Psoas muscle (tissue), 8 donors: ENCODE data around the gene ELMO1. TPM values are rescaled to one million over a fixed set of nuclear protein-coding genes. Genes with fewer than 3 reads are reported as not detected.

Experiments
- ATAC-seq, 4 donors: fragments of 200-7000 bp; cut with Tn5 transposase; one replicate each; pipeline ENCODE4 v1.9.1; 2020; ENCODE audit warnings: moderate library complexity in 3 of 4, mild to moderate bottlenecking in 2 of 4
- DNase-seq, 2 donors: peaks; one replicate each; pipeline ENCODE4 v3.0.0-alpha.2; 2020
- H3K27ac ChIP-seq: fragments of 200-600 bp; one replicate; pipeline ENCODE4 v1.8.0; 2022
- H3K27me3 ChIP-seq, 3 donors: fragments of 200-600 bp in 1 of 3; one replicate each; pipeline versions ENCODE4 v1.6.1 to v1.8.0; 2013 to 2022; ENCODE audit warnings: low read length in 2 of 3, mild to moderate bottlenecking in 2 of 3, moderate library complexity in 1 of 3; ENCODE audit not compliant: insufficient read depth in 3 of 3
- H3K36me3 ChIP-seq, 2 donors: fragments of 200-600 bp in 1 of 2; one replicate each; pipeline versions ENCODE4 v1.6.1 to v1.8.0; 2013 to 2022; ENCODE audit warnings: low read depth in 1 of 2, mild to moderate bottlenecking in 1 of 2, moderate library complexity in 1 of 2; ENCODE audit not compliant: insufficient read depth in 1 of 2
- H3K4me1 ChIP-seq: fragments of 200-600 bp; one replicate; pipeline ENCODE4 v1.8.0; 2022
- H3K4me3 ChIP-seq: fragments of 200-600 bp; one replicate; pipeline ENCODE4 v1.8.0; 2022; ENCODE audit warnings: mild to moderate bottlenecking
- H3K9me3 ChIP-seq: fragments of 200-600 bp; one replicate; pipeline ENCODE4 v1.8.0; 2022
- WGBS, 3 donors: extraction: QIAGEN DNeasy Blood & Tissue Kit; methylation state at CpG; one replicate each; pipeline versions ENCODE4 v1.1.6 to v1.1.7; 2013; 5-methylcytosine and 5-hydroxymethylcytosine counted together
- intact Hi-C, 2 donors: fragments of 100-400 bp; cut with DNase I; formaldehyde crosslinking; loops; one replicate each; pipeline versions ENCODE4 v1.11.0 to v1.14.2; 2022
- polyA plus RNA-seq, 3 donors: library from polyadenylated mRNA; stranded (reverse); fragments of 200-250 nt; gene quantifications; one replicate each; pipeline ENCODE4 v1.2.3, GENCODE V29; 2013
- total RNA-seq, 4 donors: library from RNA; stranded (reverse); fragmentation: NEBNext Ultra II Directional in 2 of 4; extraction: Animal tissue kit (Norgen Biotek cat#: 25700) in 2 of 4; gene quantifications; one replicate each; pipeline versions ENCODE4 v1.2.1 to v1.2.4, GENCODE V29; 2021 to 2023
- TF ChIP-seq, protein P1 (sequence below): fragments of 200-600 bp; IDR thresholded peaks from one replicate; pipeline ENCODE4 v1.8.0; 2022; ENCODE audit warnings: antibody characterized with exemption
- donor health status: healthy with polysubstance abuse.
- donor health status: DM: no; HTN: no; CAD: no; lungs with moderate emphysema.
- donor health status: Bipolar disorder and iron deficiency.
- donor health status: healthy.
- donor health status: DM: yes; HTN: yes; CAD: no.
- donor health status: DM: no; HTN: no; CAD: no.
- donor health status: DM: no; HTN: no; CAD: no.
- donor health status: DM: yes; HTN: yes; CAD: no.

Gene ELMO1
- total and polyA plus RNA-seq, 7 donors = 2.8 to 8.1 (median 6.9) TPM

DNA sequence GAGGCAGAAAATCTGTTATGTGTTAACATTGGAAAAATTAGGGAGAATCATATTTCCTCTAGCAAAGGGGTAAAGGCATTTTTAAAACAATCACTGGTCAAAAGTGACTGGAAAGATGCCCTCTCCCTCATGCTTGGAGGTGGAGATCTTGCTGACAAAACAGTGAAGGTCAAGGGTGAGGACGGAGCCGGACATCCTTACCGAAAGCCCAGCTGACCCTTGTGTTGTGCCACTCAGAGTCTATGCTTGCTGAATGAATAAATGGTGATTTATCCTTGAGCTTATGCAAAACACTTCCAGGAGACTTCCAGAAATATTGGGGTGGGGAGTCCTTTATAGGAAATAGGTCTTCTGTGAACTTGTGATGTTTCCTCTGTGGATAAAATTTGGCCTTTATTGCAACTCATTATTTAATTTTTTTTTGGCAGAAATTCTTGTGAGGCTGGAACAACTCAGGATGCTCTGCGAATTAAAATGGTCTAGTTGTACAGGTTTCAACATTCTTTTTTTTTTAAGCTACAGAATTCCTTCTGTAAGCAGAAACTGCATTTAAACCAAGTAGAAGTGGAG is 28.3 kb upstream of the ELMO1 start:
- 50 to 72% (median 60%) methylated on average over 4 of the region's 4 CpGs for WGBS, 3 donors
- H3K9me3 ChIP-seq = no peaks in the 10 kb centered on the region
- no peak for DNase-seq
- no peak overlapping the region for H3K4me3 ChIP-seq
- H3K36me3 ChIP-seq = no peaks in the 10 kb centered on the region
- no peaks in the 10 kb centered on the region for H3K27me3 ChIP-seq
- H3K27ac ChIP-seq = no peak overlapping the region
- no peaks in the 10 kb centered on the region for H3K4me1 ChIP-seq
- TF ChIP-seq, protein P1, sequence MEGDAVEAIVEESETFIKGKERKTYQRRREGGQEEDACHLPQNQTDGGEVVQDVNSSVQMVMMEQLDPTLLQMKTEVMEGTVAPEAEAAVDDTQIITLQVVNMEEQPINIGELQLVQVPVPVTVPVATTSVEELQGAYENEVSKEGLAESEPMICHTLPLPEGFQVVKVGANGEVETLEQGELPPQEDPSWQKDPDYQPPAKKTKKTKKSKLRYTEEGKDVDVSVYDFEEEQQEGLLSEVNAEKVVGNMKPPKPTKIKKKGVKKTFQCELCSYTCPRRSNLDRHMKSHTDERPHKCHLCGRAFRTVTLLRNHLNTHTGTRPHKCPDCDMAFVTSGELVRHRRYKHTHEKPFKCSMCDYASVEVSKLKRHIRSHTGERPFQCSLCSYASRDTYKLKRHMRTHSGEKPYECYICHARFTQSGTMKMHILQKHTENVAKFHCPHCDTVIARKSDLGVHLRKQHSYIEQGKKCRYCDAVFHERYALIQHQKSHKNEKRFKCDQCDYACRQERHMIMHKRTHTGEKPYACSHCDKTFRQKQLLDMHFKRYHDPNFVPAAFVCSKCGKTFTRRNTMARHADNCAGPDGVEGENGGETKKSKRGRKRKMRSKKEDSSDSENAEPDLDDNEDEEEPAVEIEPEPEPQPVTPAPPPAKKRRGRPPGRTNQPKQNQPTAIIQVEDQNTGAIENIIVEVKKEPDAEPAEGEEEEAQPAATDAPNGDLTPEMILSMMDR = no peak
- intact Hi-C loops = no loop called here
- ATAC-seq = no peak

GRCh38 chr7:37476428-37476827 is 27.8 kb upstream of the ELMO1 start:
- H3K4me1 ChIP-seq = no peaks in the 10 kb centered on the region
- no peaks in the 10 kb centered on the region for H3K36me3 ChIP-seq
- no peak overlapping the region for H3K27ac ChIP-seq
- WGBS, 3 donors = 75 to 83% (median 80%) methylated on average over 1 of the region's 1 CpG
- TF ChIP-seq, protein P1 = no peak
- H3K4me3 ChIP-seq = no peak overlapping the region
- ATAC-seq = no peak
- no peaks in the 10 kb centered on the region for H3K9me3 ChIP-seq
- no peak for DNase-seq
- intact Hi-C loops = no loop called here
- no peaks in the 10 kb centered on the region for H3K27me3 ChIP-seq

GRCh38 chr7:37475646-37476045 is 27.0 kb upstream of the ELMO1 start:
- intact Hi-C loops = no loop called here
- Histone ChIP-seq H3K4me3 (no peak overlapping the region), H3K36me3 (no peaks in the 10 kb centered on the region), H3K27me3 (no peaks in the 10 kb centered on the region), H3K27ac (no peak overlapping the region), H3K9me3 (no peaks in the 10 kb centered on the region), H3K4me1 (no peaks in the 10 kb centered on the region)
- no peak for ATAC-seq
- no peak for DNase-seq
- TF ChIP-seq, protein P1 = no peak
- WGBS, 3 donors = 81 to 88% (median 87%) methylated on average over 4 of the region's 4 CpGs

DNA sequence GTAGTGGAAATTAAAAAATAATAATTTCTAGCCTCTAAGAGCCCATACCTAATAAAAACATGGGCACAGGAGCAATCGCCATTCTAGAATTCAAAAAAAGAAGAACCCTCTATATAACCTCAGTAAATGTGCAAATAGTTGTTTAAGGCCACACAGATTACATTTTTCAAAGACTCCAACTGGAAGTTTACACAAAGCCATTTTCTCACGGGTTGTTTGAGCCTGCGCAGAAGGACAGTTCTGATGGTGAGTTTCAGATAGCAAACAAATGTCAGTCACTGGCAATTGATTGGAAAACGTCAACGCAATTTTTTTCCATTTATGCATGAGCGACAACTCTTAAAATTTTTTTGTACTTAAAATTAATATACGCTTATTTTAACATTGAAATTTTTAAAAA is 23.0 kb upstream of the ELMO1 start:
- H3K9me3 ChIP-seq = no peaks in the 10 kb centered on the region
- no peaks in the 10 kb centered on the region for H3K27me3 ChIP-seq
- ATAC-seq (no peak), DNase-seq (no peak)
- intact Hi-C loops = no loop called here
- H3K4me1 ChIP-seq = no peaks in the 10 kb centered on the region
- H3K4me3 ChIP-seq = no peak overlapping the region
- WGBS, 3 donors = 93 to 97% (median 96%) methylated on average over 7 of the region's 7 CpGs
- no peaks in the 10 kb centered on the region for H3K36me3 ChIP-seq
- no peak overlapping the region for H3K27ac ChIP-seq
- TF ChIP-seq, protein P1 = no peak

DNA sequence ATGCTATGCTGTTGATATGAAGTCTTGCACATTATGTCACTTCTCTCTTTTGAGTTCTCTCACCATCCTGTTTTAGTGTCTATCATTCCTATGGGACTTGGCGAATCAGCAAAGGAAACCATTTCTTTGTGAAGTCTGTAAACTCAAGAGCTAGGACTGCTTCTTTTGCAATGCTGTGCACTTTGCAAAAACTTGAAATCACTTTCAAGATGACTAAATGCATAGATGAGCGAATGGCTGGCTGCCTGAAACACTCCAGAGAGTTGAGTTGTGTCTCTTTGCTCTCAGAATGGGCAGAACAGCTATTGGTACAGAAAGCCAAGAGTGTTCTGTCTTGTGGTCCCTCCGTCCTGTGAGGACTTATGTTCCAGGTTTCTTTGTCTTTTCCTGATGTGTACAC is 18.3 kb upstream of the ELMO1 start:
- TF ChIP-seq, protein P1 = no peak
- no peaks in the 10 kb centered on the region for H3K4me1 ChIP-seq
- H3K27ac ChIP-seq = no peak overlapping the region
- DNase-seq (no peak), ATAC-seq (no peak)
- no peaks in the 10 kb centered on the region for H3K36me3 ChIP-seq
- intact Hi-C loops = no loop called here
- WGBS, 3 donors = 78 to 82% (median 80%) methylated on average over 3 of the region's 3 CpGs
- no peaks in the 10 kb centered on the region for H3K9me3 ChIP-seq
- no peak overlapping the region for H3K4me3 ChIP-seq
- peaks cover 0 to 3% (median 0%) of the 10 kb centered on the region in 3 donors for H3K27me3 ChIP-seq
